GM19193 (cell line): ENCODE results near the gene STX5.

Experiments used
- POLR2A ChIP-seq: IDR thresholded peaks from 4 replicates; pipeline ENCODE4 v1.6.1; 2011; ENCODE audit not compliant: insufficient read depth, insufficient read length; ENCODE audit errors: extremely low read depth

The STX5 gene

GRCh38 chr11:62841361-62842170, 9.7 kb upstream of the STX5 start:
- TF ChIP-seq POLR2A, result peak; percentile 98

DNA sequence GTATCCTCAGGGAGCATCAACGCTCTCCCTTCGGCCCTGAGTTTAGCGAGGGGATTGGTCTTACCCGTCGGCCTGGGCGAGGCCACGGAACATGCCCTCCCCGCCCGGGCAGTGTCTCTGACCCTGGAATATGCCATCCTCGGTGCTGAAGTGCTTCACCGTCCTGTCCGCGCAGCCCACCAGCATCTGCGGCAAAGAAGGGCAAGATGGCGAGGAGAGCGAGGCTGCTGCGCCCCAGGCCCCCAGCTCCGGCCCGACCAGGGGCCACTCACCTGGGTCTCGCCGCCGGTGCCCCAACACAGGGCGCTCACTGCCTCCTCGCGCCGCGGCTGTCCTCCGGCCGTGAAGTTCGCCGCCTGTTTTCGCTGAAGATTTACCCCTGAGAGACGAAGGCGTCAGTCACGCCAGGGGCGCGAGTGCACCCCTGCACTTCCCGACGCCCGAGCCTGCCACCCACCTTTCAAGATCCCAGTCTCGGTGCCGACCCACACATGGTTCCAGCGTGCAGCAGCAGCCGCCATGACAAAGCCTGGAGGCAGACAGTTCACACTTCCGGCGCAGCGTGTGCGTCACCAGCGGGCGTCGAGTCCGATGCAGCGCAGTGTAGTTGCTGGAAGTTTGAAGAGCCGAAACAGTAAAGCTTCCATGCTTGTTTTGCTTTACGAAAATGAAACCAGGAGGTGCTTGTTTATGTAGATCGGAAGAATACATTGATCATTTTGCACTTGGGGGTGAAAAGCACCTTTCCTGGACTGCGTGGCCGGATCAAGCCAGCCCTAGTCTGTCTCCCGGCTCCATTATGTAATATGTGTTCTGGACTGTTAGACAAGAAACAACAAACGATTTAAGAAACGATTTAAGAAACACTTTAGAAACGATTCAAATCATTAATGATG, 7.4 kb upstream of the STX5 start, which contains the start of gene WDR74:
Gene WDR74, minus strand, starts transcription at position 541 of the 896 bp plus-strand sequence. Its CDS starts 20 bp downstream, at position 521.
- peak; percentile 91 for TF ChIP-seq POLR2A

DNA sequence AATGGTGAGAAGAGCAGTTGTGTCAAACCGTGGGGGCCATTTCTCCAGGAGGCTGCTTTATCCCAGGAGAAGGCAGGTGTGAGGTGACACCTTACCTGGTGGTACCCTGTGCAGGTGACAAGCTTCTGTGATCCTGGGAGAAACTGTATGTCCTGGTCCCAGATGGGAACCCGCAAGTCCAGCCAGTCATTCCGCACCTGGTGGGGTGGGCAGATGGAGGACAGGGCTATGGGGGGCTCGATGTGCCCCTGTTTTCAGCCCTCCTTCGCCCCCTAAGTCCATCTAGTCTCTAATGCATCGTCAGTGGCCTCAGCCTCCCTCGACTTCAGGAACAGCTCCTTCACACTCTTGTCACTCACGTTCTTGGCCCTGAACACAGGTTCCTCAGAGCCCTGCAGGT, 3.5 kb upstream of the STX5 start:
- TF ChIP-seq POLR2A, result no peak

GRCh38 chr11:62832336-62833234, 734 bp upstream of the STX5 start, which contains the start of gene TEX54:
Gene TEX54 (minus strand): TSS chr11:62832841.
- no peak for TF ChIP-seq POLR2A

GRCh38 chr11:62830904-62831519, 839 bp downstream of the STX5 start:
- TF ChIP-seq POLR2A, result no peak

- TF ChIP-seq POLR2A, result no peak
These were observed 8.2 kb downstream of the STX5 start for GRCh38 chr11:62823677-62824076.

DNA sequence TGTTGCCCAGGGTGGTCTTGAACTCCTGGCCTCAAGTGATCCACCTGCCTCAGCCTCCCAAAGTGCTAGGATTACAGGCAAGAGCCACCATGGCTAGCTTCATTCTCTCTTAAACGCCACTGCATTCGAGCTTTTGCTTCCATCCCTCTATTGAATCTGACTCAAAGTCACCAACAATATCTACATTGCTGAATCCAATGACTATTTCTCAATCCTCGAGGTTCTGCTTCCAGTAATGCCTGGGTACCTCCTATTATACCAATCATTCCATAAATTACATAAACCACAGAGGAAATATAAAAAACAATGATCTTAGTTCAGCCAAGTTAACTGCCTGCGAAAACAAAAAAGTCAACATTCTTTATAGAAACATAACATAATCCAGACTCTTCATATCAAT, 14.7 kb downstream of the STX5 start:
- TF ChIP-seq POLR2A, result no peak

DNA sequence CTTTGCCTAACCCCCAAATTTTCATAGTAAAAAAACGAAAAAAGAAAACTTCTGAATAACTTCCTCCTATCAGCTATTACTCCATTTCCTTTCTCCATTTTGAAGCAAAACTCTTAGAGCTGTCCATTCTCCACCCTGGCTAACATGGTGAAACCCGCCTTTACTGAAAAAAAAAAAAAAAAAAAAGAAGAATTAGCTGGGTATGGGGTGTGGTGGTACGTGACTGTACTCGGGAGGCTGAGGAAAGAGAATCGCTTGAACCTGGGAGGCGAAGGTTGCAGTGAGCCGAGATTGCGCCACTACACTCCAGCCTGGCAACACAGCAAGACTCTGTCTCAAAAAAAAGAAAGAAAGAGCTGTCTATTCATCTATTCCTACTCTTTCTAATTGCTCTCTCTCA, 15.3 kb downstream of the STX5 start:
- TF ChIP-seq POLR2A, result no peak

- TF ChIP-seq POLR2A, result no peak
These were observed 20.2 kb downstream of the STX5 start for GRCh38 chr11:62811659-62812058.

DNA sequence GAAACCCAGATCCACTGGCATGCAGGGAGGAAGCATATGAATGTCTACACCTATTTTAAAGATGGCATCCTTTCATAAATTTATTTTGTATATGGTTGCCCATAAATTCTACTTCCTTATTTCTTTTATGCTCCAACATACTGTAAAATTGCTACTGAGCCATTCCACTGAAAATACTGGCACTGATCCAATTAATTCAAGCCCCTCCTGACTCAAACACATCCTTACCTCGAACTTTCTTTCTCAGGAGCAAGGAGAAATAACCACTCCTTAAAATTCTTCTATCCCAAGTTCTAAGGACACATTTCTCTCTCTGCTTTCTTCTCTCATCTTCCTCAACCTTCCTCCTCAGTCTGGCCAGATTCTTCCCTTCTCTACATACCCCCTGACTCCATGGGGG, 21.1 kb downstream of the STX5 start:
- no peak for TF ChIP-seq POLR2A

DNA sequence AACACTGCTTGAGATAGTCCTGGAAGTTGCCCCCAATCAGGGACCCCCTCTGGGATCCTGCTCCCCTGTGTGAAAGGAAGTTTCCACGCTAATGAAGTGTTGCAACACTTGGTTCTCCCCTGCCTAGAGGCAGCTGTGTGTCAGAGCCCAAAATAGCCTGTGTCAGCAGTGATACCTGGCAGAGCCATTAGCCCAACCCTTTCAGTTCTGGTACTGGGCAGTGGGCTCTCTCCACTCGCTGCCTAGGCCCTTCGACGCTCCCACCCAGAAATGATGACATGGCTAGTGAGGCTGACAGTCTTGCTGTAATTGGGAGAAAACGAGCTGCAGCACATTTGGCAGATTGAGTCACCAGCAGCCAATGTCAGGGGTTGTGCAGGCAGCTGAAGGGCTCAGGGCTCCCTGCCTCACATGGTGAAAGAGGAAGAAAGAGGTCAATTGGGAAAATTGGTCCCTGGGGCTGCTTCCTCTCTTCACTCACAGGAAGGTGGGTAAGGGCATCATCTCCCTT, 25.2 kb downstream of the STX5 start:
- TF ChIP-seq POLR2A, result no peak

DNA sequence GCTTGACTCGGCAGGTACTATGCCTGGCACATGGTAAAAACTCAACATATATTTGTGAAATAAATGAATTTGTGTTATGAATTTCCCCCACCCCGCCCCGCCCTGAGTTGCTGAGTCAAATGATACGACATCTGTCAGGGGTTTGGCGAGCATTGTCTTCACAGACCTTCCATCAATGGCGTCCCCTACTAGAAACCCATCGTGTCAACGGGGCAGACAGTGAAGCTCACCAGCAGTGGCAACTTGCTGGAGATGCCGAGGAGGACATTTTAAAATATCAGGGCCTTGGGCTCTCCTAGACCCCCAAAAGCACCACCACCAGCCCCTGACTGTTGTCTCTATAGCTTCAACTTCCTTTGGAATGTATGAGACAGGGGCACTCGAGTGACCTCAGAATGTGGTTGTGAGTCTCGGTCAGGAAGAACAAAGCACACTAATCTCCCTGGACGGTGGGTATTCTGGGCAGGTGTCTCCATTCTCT, 25.9 kb downstream of the STX5 start:
- no peak for TF ChIP-seq POLR2A

DNA sequence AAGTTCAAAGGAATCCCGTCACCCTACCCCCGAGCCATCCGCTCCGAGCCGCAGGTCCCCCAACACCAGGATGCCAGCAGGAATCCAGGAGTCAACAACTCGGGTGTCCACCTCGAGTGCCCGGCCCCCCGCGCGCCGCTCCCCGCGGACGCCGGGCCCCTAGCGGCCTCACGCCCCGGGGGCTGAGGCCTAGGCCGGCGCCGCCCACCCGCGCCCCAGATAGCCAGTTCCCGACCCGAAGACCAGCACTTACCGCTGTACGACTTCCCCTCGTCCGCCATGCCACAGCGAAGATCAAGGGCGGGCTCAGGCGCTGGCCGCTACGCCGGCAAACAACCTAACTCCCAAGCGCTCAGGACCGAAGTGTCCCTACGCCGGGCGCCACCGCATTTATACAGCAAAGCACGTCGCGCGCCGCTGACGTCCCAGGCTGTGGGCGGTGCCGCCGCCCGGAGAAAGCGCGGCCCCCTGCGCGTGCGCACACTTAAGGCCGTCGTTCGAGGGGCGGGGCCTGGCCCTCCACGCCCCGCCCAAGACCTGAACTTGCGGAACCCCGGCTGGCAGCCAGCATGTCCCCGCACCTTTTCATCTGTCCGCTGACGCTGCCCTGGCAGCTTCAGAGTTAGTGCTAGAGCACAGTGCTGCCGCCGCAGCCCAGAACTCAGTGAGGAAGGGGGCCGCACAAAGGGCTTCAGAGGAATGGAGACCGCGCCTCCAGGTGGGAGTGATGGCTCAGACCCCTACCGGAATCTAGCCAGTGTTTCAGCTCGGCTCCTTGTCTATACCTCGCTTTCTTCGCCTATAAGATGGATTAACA, 26.6 kb downstream of the STX5 start, which contains the start of gene NXF1:
Gene NXF1, minus strand, starts transcription at position 365 of the 817 bp plus-strand sequence. Its CDS starts 84 bp downstream, at position 281.
- TF ChIP-seq POLR2A, result peak; percentile 100

GRCh38 chr11:62804310-62805075, 27.4 kb downstream of the STX5 start:
- no peak for TF ChIP-seq POLR2A
